GM10266 (cell line): ENCODE data around the gene IRS1.

Experiments used
- DNase-seq: peaks from one replicate; pipeline ENCODE4 v3.0.0; 2012; ENCODE audit errors: extremely low spot score
- CTCF ChIP-seq: IDR thresholded peaks from 2 replicates; pipeline ENCODE4 v1.5.1; 2012; ENCODE audit warnings: mild to moderate bottlenecking, low read depth; ENCODE audit not compliant: control insufficient read depth, insufficient read depth; ENCODE audit errors: missing control alignments

The IRS1 gene

GRCh38 chr2:226742347-226742746, 57.3 kb downstream of the IRS1 start:
- TF ChIP-seq CTCF: no peak
- no peak for DNase-seq

- no peak for TF ChIP-seq CTCF
- DNase-seq: no peak
These were observed 59.5 kb downstream of the IRS1 start for GRCh38 chr2:226740039-226740648.

GRCh38 chr2:226739545-226740030, 60.0 kb downstream of the IRS1 start:
- TF ChIP-seq CTCF: no peak
- no peak for DNase-seq

- TF ChIP-seq CTCF: no peak
- no peak for DNase-seq
These were observed 60.6 kb downstream of the IRS1 start for GRCh38 chr2:226738821-226739544.

- no peak for TF ChIP-seq CTCF
- DNase-seq: no peak
These were observed 61.3 kb downstream of the IRS1 start for GRCh38 chr2:226738191-226738820.

GRCh38 chr2:226736382-226736781, 63.2 kb downstream of the IRS1 start:
- DNase-seq: no peak
- no peak for TF ChIP-seq CTCF
